Measurements from ENCODE around the gene ZNF366.

The ZNF366 gene

GRCh38 chr5:72522607-72523006, 15.4 kb upstream of the ZNF366 start:
- no peak for DNase-seq (ENCODE audit: low spot score)

GRCh38 chr5:72519111-72519510, 11.9 kb upstream of the ZNF366 start:
- DNase-seq (ENCODE audit: low spot score) = no peak

GRCh38 chr5:72518001-72518683, 10.9 kb upstream of the ZNF366 start:
- DNase-seq (ENCODE audit: low spot score) = no peak

DNA sequence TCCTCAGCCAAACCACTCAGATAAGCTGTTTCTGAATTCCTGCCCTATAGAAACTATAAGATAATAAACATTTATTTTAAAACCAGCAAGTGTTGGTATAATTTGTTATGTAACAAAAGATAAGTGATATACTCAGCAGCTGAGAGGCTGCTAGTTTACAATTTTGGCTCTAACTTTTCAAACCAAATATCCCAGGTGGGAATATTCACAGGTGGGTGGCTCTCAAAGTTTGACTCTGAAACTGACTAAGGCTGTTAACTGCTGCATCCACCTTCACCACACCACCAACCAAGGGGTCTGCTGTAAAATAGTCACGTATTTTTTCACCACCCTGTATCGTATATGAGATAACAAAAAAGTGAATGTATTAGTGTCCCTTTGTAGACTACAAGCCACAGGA, 9.7 kb upstream of the ZNF366 start:
- DNase-seq (ENCODE audit: low spot score) = no peak

DNA sequence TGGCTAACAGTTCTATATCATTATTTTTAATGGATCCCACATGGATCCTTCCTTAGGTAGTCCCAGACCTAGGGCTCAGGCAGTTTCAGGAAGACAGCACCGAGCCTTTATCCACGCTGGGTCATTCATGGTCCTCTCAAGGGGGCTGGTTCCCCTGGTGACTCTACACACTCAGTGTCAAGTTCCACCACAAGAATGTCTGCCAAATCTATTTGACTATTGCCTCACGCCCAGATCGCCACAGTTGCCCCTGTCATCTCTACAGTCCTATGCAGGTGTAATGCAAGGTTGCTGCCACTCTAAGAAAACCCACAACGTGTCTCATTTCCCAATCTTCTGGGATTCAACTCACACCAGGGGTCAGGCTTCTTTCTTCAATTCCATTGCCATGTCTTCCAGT, 8.0 kb upstream of the ZNF366 start:
- no peak for DNase-seq (ENCODE audit: low spot score)

GRCh38 chr5:72512593-72512860, 5.3 kb upstream of the ZNF366 start:
- no peak for DNase-seq (ENCODE audit: low spot score)

GRCh38 chr5:72511774-72512592, 4.8 kb upstream of the ZNF366 start:
- DNase-seq (ENCODE audit: low spot score) = no peak

GRCh38 chr5:72511366-72511765, 4.2 kb upstream of the ZNF366 start:
- no peak for DNase-seq (ENCODE audit: low spot score)

GRCh38 chr5:72510610-72511181, 3.5 kb upstream of the ZNF366 start:
- DNase-seq (ENCODE audit: low spot score) = no peak

- no peak for DNase-seq (ENCODE audit: low spot score)
These were observed 2.2 kb upstream of the ZNF366 start for GRCh38 chr5:72509401-72509800.

- no peak for DNase-seq (ENCODE audit: low spot score)
These were observed 1.3 kb upstream of the ZNF366 start for GRCh38 chr5:72508241-72509170.

GRCh38 chr5:72507907-72508238, 663 bp upstream of the ZNF366 start:
- DNase-seq (ENCODE audit: low spot score) = no peak

GRCh38 chr5:72506158-72506549, 1.1 kb downstream of the ZNF366 start:
- DNase-seq (ENCODE audit: low spot score) = no peak

DNA sequence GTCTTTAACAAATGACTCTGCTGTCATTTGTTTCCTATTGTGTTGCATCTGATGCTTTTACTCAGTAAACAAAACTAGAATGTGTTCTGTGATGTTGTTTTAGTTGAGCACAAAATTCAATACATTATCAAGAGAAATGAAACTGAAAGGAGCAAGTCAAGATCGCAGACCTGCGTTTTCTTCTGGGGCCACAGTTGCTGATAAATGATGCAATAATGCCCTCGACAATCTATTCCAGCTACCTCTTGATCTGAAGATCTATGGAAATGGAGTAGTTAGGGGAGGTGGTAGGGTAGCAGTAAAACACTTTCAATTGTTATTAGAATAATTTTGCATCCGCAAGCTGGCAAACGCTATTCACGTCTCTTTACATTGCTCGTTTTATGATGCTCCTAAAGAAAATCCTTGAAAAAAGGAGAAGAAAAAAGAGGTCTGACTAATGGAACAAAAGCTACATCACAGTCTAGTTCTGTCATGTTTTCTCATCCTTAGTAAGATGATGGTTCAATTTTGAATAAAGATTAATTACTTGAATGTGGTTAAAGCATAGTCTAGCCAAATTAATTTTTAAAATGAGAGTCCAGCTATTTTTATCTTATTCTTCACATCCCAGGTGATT, 1.6 kb downstream of the ZNF366 start:
- DNase-seq (ENCODE audit: low spot score) = no peak

- DNase-seq (ENCODE audit: low spot score) = no peak
These were observed 2.2 kb downstream of the ZNF366 start for GRCh38 chr5:72505016-72505415.

- no peak for DNase-seq (ENCODE audit: low spot score)
These were observed 3.2 kb downstream of the ZNF366 start for GRCh38 chr5:72503888-72504491.

DNA sequence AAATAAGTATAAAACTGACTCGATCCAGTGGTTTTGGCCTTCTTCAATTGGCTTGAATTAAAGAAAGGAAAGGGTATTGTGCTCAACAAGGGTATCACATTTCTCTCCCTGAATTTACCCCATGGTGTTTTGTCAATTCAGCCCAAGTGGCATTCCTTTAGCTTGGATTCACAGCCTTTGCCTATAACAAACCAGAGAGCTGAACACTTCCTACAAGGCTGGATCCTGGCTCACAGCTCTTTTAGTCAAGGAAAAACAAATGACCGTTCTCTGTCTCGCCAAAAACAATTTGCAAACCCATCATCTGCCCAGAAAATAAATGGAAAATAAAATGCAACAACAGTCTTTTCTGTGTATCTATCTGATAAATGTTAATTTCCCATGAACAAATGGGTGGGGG, 5.7 kb downstream of the ZNF366 start:
- DNase-seq (ENCODE audit: low spot score) = no peak

GRCh38 chr5:72499730-72500129, 7.5 kb downstream of the ZNF366 start:
- no peak for DNase-seq (ENCODE audit: low spot score)

- no peak for DNase-seq (ENCODE audit: low spot score)
These were observed 8.1 kb downstream of the ZNF366 start for GRCh38 chr5:72499090-72499489.

GRCh38 chr5:72498284-72498683, 8.9 kb downstream of the ZNF366 start:
- DNase-seq (ENCODE audit: low spot score) = no peak

GRCh38 chr5:72497823-72498222, 9.4 kb downstream of the ZNF366 start:
- DNase-seq (ENCODE audit: low spot score) = no peak

- DNase-seq (ENCODE audit: low spot score) = no peak
These were observed 11.8 kb downstream of the ZNF366 start for GRCh38 chr5:72495410-72495809.

Measured in hematopoietic multipotent progenitor cell treated with erythropoietin and hydrocortisone succinate and interleukin-3 and kit ligand, for 17 days (in vitro differentiated cells).